Osteocyte (in vitro differentiated cells): ENCODE measurements around the gene MAPRE2. TPM values are rescaled to one million over a fixed set of nuclear protein-coding genes. Genes with fewer than 3 reads are reported as not detected.

Source experiments
- DNase-seq: peaks from one replicate; pipeline ENCODE4 v3.0.0; 2021; ENCODE audit warnings: mixed read lengths; ENCODE audit not compliant: unreplicated experiment; ENCODE audit errors: extremely low spot score
- H3K27ac Mint-ChIP-seq: one replicate; pipeline ENCODE4 v1.8.0; 2021; ENCODE audit warnings: mild to moderate bottlenecking, mixed read lengths; ENCODE audit not compliant: unreplicated experiment
- H3K27me3 Mint-ChIP-seq: one replicate; pipeline ENCODE4 v1.8.0; 2021; ENCODE audit warnings: mixed read lengths; ENCODE audit not compliant: unreplicated experiment
- H3K36me3 Mint-ChIP-seq: one replicate; pipeline ENCODE4 v1.8.0; 2021; ENCODE audit warnings: mixed read lengths; ENCODE audit not compliant: unreplicated experiment
- H3K4me1 Mint-ChIP-seq: one replicate; pipeline ENCODE4 v1.8.0; 2021; ENCODE audit warnings: mixed read lengths; ENCODE audit not compliant: unreplicated experiment
- H3K4me3 Mint-ChIP-seq: one replicate; pipeline ENCODE4 v1.8.0; 2021; ENCODE audit warnings: mild to moderate bottlenecking, moderate library complexity, mixed read lengths; ENCODE audit not compliant: unreplicated experiment
- H3K9me3 Mint-ChIP-seq: one replicate; pipeline ENCODE4 v1.8.0; 2021; ENCODE audit warnings: mixed read lengths; ENCODE audit not compliant: unreplicated experiment
- CTCF ChIP-seq: fragments of 200-600 bp; sonication (generic); IDR thresholded peaks from 2 replicates; pipeline ENCODE4 v1.5.0; 2021; ENCODE audit warnings: antibody characterized with exemption, mild to moderate bottlenecking, moderate library complexity
- long read RNA-seq: library from polyadenylated mRNA; unstranded; transcript quantifications from one replicate; pipeline ENCODE4 v2.0.0, GENCODE V29; 2021
- total RNA-seq: library from RNA; stranded (reverse); gene quantifications from 2 replicates; pipeline ENCODE4 v1.2.1, GENCODE V29; 2021

Gene MAPRE2
- total RNA-seq: 49.8 and 50.0 TPM in 2 replicates
- long read RNA-seq, full-length matches to known transcripts: 152 of 188 reads
- long read RNA-seq, partial matches to known transcripts: 21 of 188 reads
- long read RNA-seq, other reads (novel, unspliced or antisense): 15 of 188 reads

GRCh38 chr18:35040988-35041814 lies at the start of gene MAPRE2:
Gene MAPRE2 (plus strand): TSS chr18:35041413. CDS start chr18:35041540, 127 bp downstream.
- TF ChIP-seq CTCF: peak; percentile 25
- DNase-seq: peak; percentile 99
- Mint-ChIP-seq H3K4me1 (peaks cover 56% of the 10 kb centered on the region), H3K4me3 (peak within 1 kb of the TSS; percentile 94), H3K36me3 (no peaks in the 10 kb centered on the region), H3K27me3 (no peaks in the 10 kb centered on the region), H3K9me3 (no peaks in the 10 kb centered on the region), H3K27ac (peak within 1 kb of the TSS; percentile 96)

GRCh38 chr18:34991561-34991960 lies 49.7 kb upstream of the MAPRE2 start:
- TF ChIP-seq CTCF: no peak
- no peak overlapping the region for H3K4me3 Mint-ChIP-seq
- no peak for DNase-seq
- no peaks in the 10 kb centered on the region for H3K27me3 Mint-ChIP-seq
- H3K27ac Mint-ChIP-seq: peak overlapping the region; percentile 39
- no peaks in the 10 kb centered on the region for H3K9me3 Mint-ChIP-seq
- peaks cover 41% of the 10 kb centered on the region for H3K4me1 Mint-ChIP-seq
- peaks cover 4% of the 10 kb centered on the region for H3K36me3 Mint-ChIP-seq

GRCh38 chr18:34993289-34993688 lies 47.9 kb upstream of the MAPRE2 start:
- Mint-ChIP-seq H3K36me3 (peaks cover 4% of the 10 kb centered on the region), H3K27ac (no peak overlapping the region), H3K27me3 (no peaks in the 10 kb centered on the region), H3K9me3 (no peaks in the 10 kb centered on the region), H3K4me3 (no peak overlapping the region), H3K4me1 (peaks cover 41% of the 10 kb centered on the region)
- TF ChIP-seq CTCF: no peak
- DNase-seq: no peak

- Mint-ChIP-seq H3K27ac (no peak overlapping the region), H3K4me1 (peaks cover 39% of the 10 kb centered on the region), H3K36me3 (peaks cover 4% of the 10 kb centered on the region)
Measured at GRCh38 chr18:34995746-34996145, 45.5 kb upstream of the MAPRE2 start.

More at GRCh38 chr18:34995746-34996145, 45.5 kb upstream of the MAPRE2 start:
- DNase-seq: no peak
- no peak for TF ChIP-seq CTCF
- Mint-ChIP-seq H3K27me3 (no peaks in the 10 kb centered on the region), H3K4me3 (no peak overlapping the region), H3K9me3 (no peaks in the 10 kb centered on the region)
